Activated CD8-positive, alpha-beta memory T cell treated with anti-CD3 and anti-CD28 coated beads, Interleukin-2, amount 50 U/mL, for 48 hours (primary cell): ENCODE measurements around the gene PPP1R27.

Experiments
- DNase-seq: peaks from one replicate; pipeline ENCODE4 v3.0.0-alpha.2; 2020

The PPP1R27 gene

DNA sequence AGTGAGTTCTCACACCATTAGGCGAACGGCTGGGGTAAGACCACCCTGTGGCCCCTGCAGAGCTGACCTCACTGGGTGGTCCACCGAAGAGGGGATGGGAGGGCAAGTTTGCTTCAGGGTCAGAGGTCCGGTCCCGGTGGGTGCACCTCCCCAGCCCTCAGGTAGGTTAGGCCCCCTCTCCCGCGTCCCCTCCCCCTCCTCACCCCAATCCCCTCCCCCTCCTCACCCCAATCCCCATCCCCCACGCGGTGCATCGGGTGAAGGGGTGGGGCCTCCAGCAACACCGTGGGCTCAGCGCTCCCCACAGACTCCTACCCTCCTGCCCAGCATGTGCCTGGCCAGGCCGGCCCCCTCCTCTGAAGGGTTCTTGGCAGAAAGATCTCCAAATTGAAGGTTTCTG lies 15.1 kb downstream of the PPP1R27 start:
- no peak for DNase-seq

GRCh38 chr17:81817758-81818147 lies 17.1 kb downstream of the PPP1R27 start:
- no peak for DNase-seq

- DNase-seq = no peak
Measured at GRCh38 chr17:81815646-81815986, 19.2 kb downstream of the PPP1R27 start.

DNA sequence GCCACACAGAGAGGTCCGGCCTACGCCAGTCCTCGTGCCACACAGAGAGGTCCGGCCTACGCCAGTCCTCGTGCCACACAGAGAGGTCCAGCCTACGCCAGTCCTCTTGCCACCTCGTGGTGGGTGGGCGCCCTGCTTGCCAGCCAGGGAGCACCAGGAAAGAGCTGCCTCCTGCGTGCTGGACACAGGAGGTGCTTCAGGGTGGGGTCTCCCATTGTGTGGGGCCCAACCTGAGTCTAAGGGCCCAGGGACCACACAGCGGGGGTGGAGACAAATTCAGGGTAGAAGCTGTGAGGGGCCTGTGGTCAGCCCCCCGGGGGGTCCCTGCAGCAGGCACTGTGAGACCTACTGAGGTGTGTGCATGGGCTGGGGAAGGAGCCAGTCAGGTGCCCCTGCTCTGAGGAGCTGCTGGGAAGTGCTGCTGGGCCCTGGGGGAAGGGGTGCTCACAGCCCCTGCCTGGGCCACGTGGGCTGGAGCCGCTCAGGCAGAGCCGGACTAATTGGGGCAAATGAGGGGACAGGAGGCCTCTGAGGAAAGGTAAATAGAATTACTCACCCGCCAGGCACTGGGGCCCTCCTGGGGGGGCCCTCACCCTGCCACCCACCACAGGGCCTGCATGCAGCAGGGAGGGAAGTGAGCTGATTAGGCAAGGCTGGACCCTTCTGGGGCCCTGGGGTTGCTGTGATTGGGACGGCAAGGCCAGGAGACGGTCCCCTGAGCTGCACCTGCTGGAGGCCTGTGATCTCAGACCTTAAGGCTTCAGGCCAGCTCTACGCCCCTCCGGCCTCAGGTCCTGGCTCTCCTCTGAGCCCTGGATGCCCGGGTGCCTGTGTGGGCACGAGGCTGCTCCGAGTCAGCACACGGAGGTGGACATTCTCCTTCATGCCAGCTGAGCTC lies 19.9 kb downstream of the PPP1R27 start:
- DNase-seq = no peak

DNA sequence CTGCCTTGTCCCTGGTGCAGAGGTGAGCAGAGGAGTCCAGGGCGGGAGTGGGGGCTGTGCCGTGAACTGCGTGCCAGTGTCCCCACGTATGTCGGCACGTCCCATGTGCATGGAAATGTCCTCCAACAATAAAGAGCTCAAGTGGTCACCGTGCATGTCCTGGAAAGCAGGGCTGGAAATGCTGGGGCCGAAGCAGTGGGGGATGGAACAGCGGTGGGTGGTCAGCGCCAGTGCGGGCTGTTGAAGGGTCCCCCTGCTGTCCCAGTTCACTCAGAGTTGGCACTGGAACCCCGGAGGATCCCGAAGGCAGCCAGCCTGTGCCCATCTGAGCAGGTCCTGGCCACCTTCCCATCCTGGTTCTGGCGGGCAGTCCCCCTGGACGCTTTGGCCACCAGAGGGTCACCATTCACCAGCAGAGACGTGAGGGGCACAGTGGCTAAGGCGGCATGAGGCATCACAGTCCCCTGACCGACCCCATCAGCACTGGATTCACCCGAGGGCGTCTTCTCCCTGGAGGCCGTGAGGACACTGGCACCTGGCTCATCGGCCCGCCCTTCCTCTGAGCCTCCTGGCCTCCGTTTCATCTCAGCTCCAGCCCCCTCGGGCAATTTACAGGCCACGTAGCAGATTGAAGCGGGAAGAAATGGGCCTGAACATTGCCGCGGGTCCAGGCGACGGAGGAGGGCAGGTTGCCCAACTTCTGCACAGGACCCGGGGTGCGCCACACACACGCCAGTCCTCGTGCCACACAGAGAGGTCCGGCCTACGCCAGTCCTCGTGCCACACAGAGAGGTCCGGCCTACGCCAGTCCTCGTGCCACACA lies 20.8 kb downstream of the PPP1R27 start:
- no peak for DNase-seq

- DNase-seq = no peak
Measured at GRCh38 chr17:81813371-81813684, 21.5 kb downstream of the PPP1R27 start.

GRCh38 chr17:81812571-81813370 lies 22.1 kb downstream of the PPP1R27 start:
- DNase-seq = no peak

DNA sequence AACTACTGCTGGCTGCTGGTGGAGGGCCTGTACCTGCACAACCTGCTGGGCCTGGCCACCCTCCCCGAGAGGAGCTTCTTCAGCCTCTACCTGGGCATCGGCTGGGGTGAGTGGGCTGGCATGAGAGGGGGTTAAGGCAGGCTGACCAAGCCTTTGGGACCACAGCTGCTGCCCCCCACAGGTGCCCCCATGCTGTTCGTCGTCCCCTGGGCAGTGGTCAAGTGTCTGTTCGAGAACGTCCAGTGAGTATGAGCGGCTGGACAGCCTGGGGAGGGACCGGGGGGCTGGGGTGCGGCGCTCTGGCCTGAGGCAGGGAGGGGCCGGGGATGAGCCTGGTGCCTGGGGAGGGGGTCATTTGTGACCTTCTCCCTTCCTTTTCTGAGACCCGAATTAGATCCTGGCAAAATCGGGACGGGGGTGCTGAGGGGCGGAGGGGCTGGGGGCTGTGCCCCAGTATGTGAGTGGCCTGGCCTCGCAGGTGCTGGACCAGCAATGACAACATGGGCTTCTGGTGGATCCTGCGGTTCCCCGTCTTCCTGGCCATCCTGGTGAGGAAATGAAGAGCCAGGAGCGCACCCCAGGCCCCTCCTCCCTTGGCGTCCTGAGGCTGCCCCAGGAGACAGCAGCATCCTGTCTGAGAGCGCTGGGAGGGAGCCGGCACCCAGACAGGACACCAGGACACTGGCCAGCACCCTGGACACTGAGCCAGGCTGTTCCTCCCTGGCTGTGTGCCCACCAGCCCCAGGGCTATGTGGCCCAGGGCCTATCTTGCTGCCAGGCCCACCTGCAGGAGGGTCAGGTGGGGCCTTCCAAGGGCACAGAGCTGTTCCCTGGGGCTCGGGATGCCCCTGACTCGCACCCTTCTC lies 22.9 kb downstream of the PPP1R27 start:
- no peak for DNase-seq

DNA sequence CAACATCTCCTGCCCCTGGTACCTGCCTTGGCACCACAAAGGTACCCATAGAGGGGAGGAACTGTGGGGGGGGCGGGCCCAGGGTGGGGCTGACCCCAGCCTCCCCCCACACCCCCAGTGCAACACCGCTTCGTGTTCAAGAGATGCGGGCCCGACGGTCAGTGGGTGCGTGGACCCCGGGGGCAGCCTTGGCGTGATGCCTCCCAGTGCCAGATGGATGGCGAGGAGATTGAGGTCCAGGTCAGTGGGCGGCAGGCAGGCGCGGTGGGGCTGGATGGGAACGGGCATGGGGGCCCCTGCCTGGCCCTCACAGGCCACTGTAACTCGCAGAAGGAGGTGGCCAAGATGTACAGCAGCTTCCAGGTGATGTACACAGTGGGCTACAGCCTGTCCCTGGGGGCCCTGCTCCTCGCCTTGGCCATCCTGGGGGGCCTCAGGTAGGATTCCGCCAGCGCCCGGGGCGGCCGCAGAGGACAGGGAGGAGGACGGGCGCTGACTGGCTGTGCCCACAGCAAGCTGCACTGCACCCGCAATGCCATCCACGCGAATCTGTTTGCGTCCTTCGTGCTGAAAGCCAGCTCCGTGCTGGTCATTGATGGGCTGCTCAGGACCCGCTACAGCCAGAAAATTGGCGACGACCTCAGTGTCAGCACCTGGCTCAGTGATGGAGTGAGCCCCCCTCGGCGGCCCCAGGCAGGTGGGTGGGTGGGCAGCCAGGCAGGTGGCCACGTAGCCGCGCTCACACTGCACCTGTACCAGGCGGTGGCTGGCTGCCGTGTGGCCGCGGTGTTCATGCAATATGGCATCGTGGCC lies 23.8 kb downstream of the PPP1R27 start:
- DNase-seq = no peak

GRCh38 chr17:81810476-81810875 lies 24.4 kb downstream of the PPP1R27 start:
- DNase-seq = no peak

- DNase-seq = no peak
Measured at GRCh38 chr17:81809556-81809998, 25.3 kb downstream of the PPP1R27 start.

GRCh38 chr17:81808778-81809555 lies 25.9 kb downstream of the PPP1R27 start:
- DNase-seq = no peak

DNA sequence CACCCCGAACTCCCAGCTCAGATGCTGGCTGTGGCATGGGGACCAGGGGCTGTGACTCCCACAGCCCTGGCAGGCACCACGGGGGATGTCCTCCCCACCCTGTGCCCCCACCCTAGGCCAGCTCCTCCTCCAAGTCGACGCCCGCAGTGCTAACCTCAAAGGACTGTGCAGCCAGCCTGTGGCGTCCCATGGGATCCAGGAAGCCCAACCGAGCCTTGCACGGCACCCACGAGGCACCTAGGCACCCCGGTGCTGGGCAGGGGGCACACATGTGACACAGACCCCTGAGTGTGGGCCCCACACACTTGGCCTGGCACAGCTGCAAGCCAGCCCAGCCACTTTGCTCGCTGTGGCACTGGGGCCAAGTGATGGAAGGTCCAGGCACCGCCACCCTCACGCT lies 27.0 kb downstream of the PPP1R27 start:
- no peak for DNase-seq

- DNase-seq = no peak
Measured at GRCh38 chr17:81807210-81807719, 27.6 kb downstream of the PPP1R27 start.

GRCh38 chr17:81806461-81807209 lies 28.2 kb downstream of the PPP1R27 start:
- no peak for DNase-seq

GRCh38 chr17:81805707-81806460 lies 29.0 kb downstream of the PPP1R27 start:
- no peak for DNase-seq

DNA sequence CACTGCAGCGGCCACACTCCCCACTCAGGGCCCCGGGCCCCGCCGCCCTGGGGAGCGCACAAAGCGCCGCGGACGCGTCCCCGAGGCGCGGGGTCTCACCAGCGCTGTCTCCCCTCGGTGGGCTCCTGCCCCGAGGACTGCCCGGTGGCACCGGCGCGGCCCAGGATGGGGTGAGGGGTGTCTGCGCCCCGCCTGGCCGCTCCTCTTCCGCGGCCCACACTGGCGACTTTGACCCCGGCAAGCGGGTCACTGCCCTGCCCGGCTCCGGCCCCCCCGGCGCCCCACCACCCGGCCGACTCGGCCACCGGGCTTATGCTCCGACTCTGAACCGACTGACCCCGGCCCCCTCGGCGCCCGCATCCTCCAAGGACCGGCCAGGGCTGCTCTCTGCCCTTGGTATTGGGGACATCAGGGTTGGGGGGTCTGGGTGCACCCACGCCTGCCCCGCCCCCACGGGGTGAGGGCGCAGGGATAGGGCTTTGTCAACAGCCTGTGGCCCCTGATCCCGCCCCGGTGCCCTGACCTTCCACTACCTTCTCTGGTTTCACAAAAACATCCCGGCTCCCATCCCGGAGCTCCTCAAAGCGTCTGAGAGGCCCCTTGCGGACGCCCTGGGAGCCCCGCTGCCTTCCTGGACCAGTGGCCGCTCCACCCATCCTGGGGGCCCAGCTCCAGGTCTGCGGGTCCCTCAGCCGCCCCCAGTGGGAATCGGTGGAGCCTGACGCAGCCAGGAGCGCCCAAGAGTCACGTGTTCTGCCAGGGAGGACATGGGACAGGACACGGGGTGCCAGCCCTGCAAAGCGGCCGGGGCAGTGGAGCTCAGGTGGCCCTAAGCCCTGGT lies 30.1 kb downstream of the PPP1R27 start:
- no peak for DNase-seq
